B cell (primary cell): ENCODE data around the gene SLC7A1. TPM values are rescaled to one million over a fixed set of nuclear protein-coding genes. Genes with fewer than 3 reads are reported as not detected.

Experiments used
- ATAC-seq: fragments of 200-7000 bp; cut with Tn5 transposase; one replicate; pipeline ENCODE4 v1.10.0; 2021; ENCODE audit warnings: low read depth, mild to moderate bottlenecking, moderate number of reproducible peaks, moderate library complexity
- CTCF ChIA-PET: fragments of 350-600 bp; sonication (Branson Sonifier 250); formaldehyde crosslinking; loops from one replicate; lab custom pipeline; 2021; ENCODE audit warnings: antibody characterized with exemption, inconsistent platforms; lab: Charles Lee
- POLR2A ChIA-PET: fragments of 350-600 bp; sonication (Branson Sonifier 250); formaldehyde crosslinking; loops from one replicate; lab custom pipeline; 2021; ENCODE audit warnings: antibody characterized with exemption; lab: Charles Lee
- DNase-seq: peaks from one replicate; pipeline ENCODE4 v3.0.0; 2013
- H2AFZ ChIP-seq: 2 replicates; pipeline ENCODE4 v1.6.1; 2012; ENCODE audit warnings: mild to moderate bottlenecking, low read depth, low read length; ENCODE audit not compliant: insufficient read depth, poor library complexity, severe bottlenecking
- H3K27ac ChIP-seq, 2 donors: 1 replicate in 1 of 2; 2 replicates in 1 of 2; pipeline ENCODE4 v1.5.1; 2012 to 2013; ENCODE audit warnings: low read length in 2 of 2, mild to moderate bottlenecking in 2 of 2, moderate library complexity in 1 of 2
- H3K27me3 ChIP-seq, 4 experiments: fragments of 200-600 bp in 1 of 4; sonication (generic) in 1 of 4; replicated peaks in 1 of 4; 1 replicate in 2 of 4; 2 replicates in 2 of 4; pipeline versions ENCODE4 v1.6.1 to v1.7.0; 2013 to 2016; ENCODE audit warnings: low read length in 3 of 4, mild to moderate bottlenecking in 2 of 4, mixed read lengths in 1 of 4, moderate library complexity in 1 of 4; ENCODE audit not compliant: insufficient read depth in 4 of 4, control insufficient read depth in 3 of 4; ENCODE audit errors: control extremely low read depth in 1 of 4
- H3K36me3 ChIP-seq, 2 experiments: replicated peaks in 1 of 2; 1 replicate in 1 of 2; 2 replicates in 1 of 2; pipeline versions ENCODE4 v1.6.1 to v1.7.1; 2013; ENCODE audit warnings: low read length in 1 of 2; ENCODE audit not compliant: insufficient read depth in 2 of 2, control insufficient read depth in 1 of 2; ENCODE audit errors: control extremely low read depth in 1 of 2, extremely low read depth in 1 of 2
- H3K4me1 ChIP-seq, 2 donors: fragments of 200-600 bp in 1 of 2; sonication (generic) in 1 of 2; 1 replicate in 1 of 2; 2 replicates in 1 of 2; pipeline versions ENCODE4 v1.5.1 to v1.6.1; 2013 to 2017; ENCODE audit warnings: low read length in 2 of 2; ENCODE audit not compliant: control insufficient read depth in 2 of 2, insufficient read depth in 2 of 2
- H3K4me2 ChIP-seq: replicated peaks from 2 replicates; pipeline ENCODE3; 2012; ENCODE audit warnings: mild to moderate bottlenecking, low read depth, low read length; ENCODE audit not compliant: poor library complexity, severe bottlenecking
- H3K4me3 ChIP-seq, 5 experiments: fragments of 200-600 bp in 1 of 5; sonication (generic) in 1 of 5; 1 replicate in 3 of 5; 2 replicates in 2 of 5; pipeline versions ENCODE4 v1.5.1 to v1.7.0; 2011 to 2016; ENCODE audit warnings: low read length in 4 of 5, mild to moderate bottlenecking in 4 of 5, low read depth in 2 of 5, control low read depth in 1 of 5, moderate library complexity in 1 of 5; ENCODE audit not compliant: insufficient read depth in 1 of 5; ENCODE audit errors: control extremely low read depth in 1 of 5, extremely low read depth in 1 of 5
- H3K79me2 ChIP-seq: fragments of 200-600 bp; sonication (generic); one replicate; pipeline ENCODE4 v1.6.0; 2016; ENCODE audit warnings: low read length; ENCODE audit not compliant: control insufficient read depth, insufficient read depth
- H3K9ac ChIP-seq: fragments of 200-600 bp; sonication (generic); 2 replicates; pipeline ENCODE4 v1.6.1; 2017; ENCODE audit warnings: mild to moderate bottlenecking, low read length, moderate library complexity
- H3K9me3 ChIP-seq, 3 donors: one replicate each; pipeline versions ENCODE4 v1.6.1 to v1.7.1; 2013; ENCODE audit warnings: low read length in 2 of 3; ENCODE audit not compliant: control insufficient read depth in 2 of 3, insufficient read depth in 1 of 3; ENCODE audit errors: control extremely low read depth in 1 of 3
- H4K20me1 ChIP-seq: 2 replicates; pipeline ENCODE4 v1.6.0; 2012; ENCODE audit warnings: mild to moderate bottlenecking, low read length; ENCODE audit not compliant: insufficient read depth, control insufficient read depth, poor library complexity, severe bottlenecking
- H3K27ac Mint-ChIP-seq: one replicate; pipeline ENCODE4 v1.8.0; 2021; ENCODE audit warnings: mixed read lengths
- H3K27me3 Mint-ChIP-seq: one replicate; pipeline ENCODE4 v1.8.0; 2021; ENCODE audit warnings: mixed read lengths
- H3K4me1 Mint-ChIP-seq: one replicate; pipeline ENCODE4 v1.8.0; 2021; ENCODE audit warnings: mixed read lengths
- H3K4me3 Mint-ChIP-seq: one replicate; pipeline ENCODE4 v1.8.0; 2021; ENCODE audit warnings: mixed read lengths
- H3K9me3 Mint-ChIP-seq: one replicate; pipeline ENCODE4 v1.8.0; 2022; ENCODE audit warnings: mixed read lengths; ENCODE audit not compliant: insufficient read depth
- CTCF ChIP-seq: fragments of 200-600 bp; IDR thresholded peaks from one replicate; pipeline ENCODE4 v1.8.0; 2022; ENCODE audit warnings: antibody characterized with exemption, mild to moderate bottlenecking
- EZH2 ChIP-seq: IDR thresholded peaks from 2 replicates; pipeline ENCODE4 v1.6.1; 2012; ENCODE audit warnings: borderline replicate concordance, low read depth, mild to moderate bottlenecking, moderate library complexity, low read length; ENCODE audit not compliant: insufficient read depth, poor library complexity, severe bottlenecking
- WGBS: methylation state at CpG from one replicate; pipeline ENCODE4 v1.1.5; 2013; ENCODE audit warnings: missing lambda C conversion rate; ENCODE audit not compliant: insufficient coverage; 5-methylcytosine and 5-hydroxymethylcytosine counted together
- intact Hi-C: fragments of 100-400 bp; cut with micrococcal nuclease; formaldehyde crosslinking; loops from one replicate; pipeline ENCODE4 v1.10.0; 2022
- polyA plus RNA-seq: library from polyadenylated mRNA; depleted of rRNA; stranded (reverse); fragments of >200 nt; gene quantifications from 2 replicates; pipeline ENCODE4 v1.2.3, GENCODE V29; 2012
- total RNA-seq, 2 donors: library from RNA; stranded (reverse); fragments of 120-200 nt in 1 of 2; gene quantifications; 1 replicate in 1 of 2; 2 replicates in 1 of 2; pipeline versions ENCODE4 v1.2.3 to v1.2.4, GENCODE V29; 2013 to 2022

The SLC7A1 gene
- total and polyA plus RNA-seq, 2 donors (not counting 1 experiment from before 2014, with no cell fraction given) = 3.3 to 23.1 TPM

GRCh38 chr13:29516012-29516411 is 79.5 kb downstream of the SLC7A1 start:
- Mint-ChIP-seq H3K27me3 (no peaks in the 10 kb centered on the region), H3K4me1 (no peaks in the 10 kb centered on the region), H3K4me3 (no peak overlapping the region), H3K27ac (no peak overlapping the region), H3K9me3 (no peaks in the 10 kb centered on the region)
- no peaks in the 10 kb centered on the region for H3K4me1 ChIP-seq
- peaks cover 0 to 56% of the 10 kb centered on the region in 2 experiments for H3K36me3 ChIP-seq
- no peak overlapping the region for H3K9ac ChIP-seq
- POLR2A ChIA-PET = no interaction called here
- ATAC-seq (no peak), DNase-seq (no peak)
- H3K79me2 ChIP-seq = no peaks in the 10 kb centered on the region
- H3K27me3 ChIP-seq = no peaks in the 10 kb centered on the region
- no peak overlapping the region for H3K4me3 ChIP-seq
- no peak overlapping the region for H3K4me2 ChIP-seq
- no peaks in the 10 kb centered on the region for H4K20me1 ChIP-seq
- no peak overlapping the region for H2AFZ ChIP-seq
- intact Hi-C loops = no loop called here
- 100% methylated on average over 6 of the region's 11 CpGs for WGBS
- CTCF ChIA-PET = interaction anchor here (2.2 kb wide), 1 partner anchor 8 kb away, joined by 9 read pairs; no protein-coding TSS in a partner anchor
- H3K27ac ChIP-seq = no peak overlapping the region
- TF ChIP-seq CTCF (no peak), EZH2 (no peak)
- no peaks in the 10 kb centered on the region for H3K9me3 ChIP-seq

- no peaks in the 10 kb centered on the region for H3K79me2 ChIP-seq
- 98% methylated on average over 6 of the region's 7 CpGs for WGBS
- ChIA-PET CTCF (interaction anchor here (0.6 kb wide), 1 partner anchor 40 kb away, joined by 4 read pairs; no protein-coding TSS in a partner anchor), POLR2A (no interaction called here)
- Mint-ChIP-seq H3K4me3 (no peak overlapping the region), H3K27ac (no peak overlapping the region), H3K9me3 (no peaks in the 10 kb centered on the region), H3K27me3 (no peaks in the 10 kb centered on the region), H3K4me1 (no peaks in the 10 kb centered on the region)
- no peak overlapping the region for H3K4me3 ChIP-seq
- TF ChIP-seq EZH2 = no peak
- no peak for TF ChIP-seq CTCF
- no peak overlapping the region for H3K27ac ChIP-seq
- H2AFZ ChIP-seq = no peak overlapping the region
- no peaks in the 10 kb centered on the region for H3K4me1 ChIP-seq
- intact Hi-C loops = no loop called here
- H3K36me3 ChIP-seq = peaks cover 0 to 53% of the 10 kb centered on the region in 2 experiments
- no peak overlapping the region for H3K9ac ChIP-seq
- H4K20me1 ChIP-seq = no peaks in the 10 kb centered on the region
- DNase-seq (no peak), ATAC-seq (no peak)
- no peak overlapping the region for H3K4me2 ChIP-seq
- no peaks in the 10 kb centered on the region for H3K9me3 ChIP-seq
- no peaks in the 10 kb centered on the region for H3K27me3 ChIP-seq
Observed at GRCh38 chr13:29515372-29515771, 80.1 kb downstream of the SLC7A1 start.
